Measurements from ENCODE around the gene HEMGN.

The HEMGN gene

GRCh38 chr9:97891736-97892135, 46.2 kb downstream of the HEMGN start:
- no peak for DNase-seq

GRCh38 chr9:97889941-97890887, 47.8 kb downstream of the HEMGN start:
- DNase-seq = no peak

- DNase-seq = no peak
These were observed 57.6 kb downstream of the HEMGN start for GRCh38 chr9:97880336-97880735.
